ENCODE measurements around the gene G6PC3. TPM values are rescaled to one million over a fixed set of nuclear protein-coding genes. Genes with fewer than 3 reads are reported as not detected.

Gene G6PC3
- total and polyA plus RNA-seq, 12 donors: 51.2 to 254 (median 86.4) TPM

DNA sequence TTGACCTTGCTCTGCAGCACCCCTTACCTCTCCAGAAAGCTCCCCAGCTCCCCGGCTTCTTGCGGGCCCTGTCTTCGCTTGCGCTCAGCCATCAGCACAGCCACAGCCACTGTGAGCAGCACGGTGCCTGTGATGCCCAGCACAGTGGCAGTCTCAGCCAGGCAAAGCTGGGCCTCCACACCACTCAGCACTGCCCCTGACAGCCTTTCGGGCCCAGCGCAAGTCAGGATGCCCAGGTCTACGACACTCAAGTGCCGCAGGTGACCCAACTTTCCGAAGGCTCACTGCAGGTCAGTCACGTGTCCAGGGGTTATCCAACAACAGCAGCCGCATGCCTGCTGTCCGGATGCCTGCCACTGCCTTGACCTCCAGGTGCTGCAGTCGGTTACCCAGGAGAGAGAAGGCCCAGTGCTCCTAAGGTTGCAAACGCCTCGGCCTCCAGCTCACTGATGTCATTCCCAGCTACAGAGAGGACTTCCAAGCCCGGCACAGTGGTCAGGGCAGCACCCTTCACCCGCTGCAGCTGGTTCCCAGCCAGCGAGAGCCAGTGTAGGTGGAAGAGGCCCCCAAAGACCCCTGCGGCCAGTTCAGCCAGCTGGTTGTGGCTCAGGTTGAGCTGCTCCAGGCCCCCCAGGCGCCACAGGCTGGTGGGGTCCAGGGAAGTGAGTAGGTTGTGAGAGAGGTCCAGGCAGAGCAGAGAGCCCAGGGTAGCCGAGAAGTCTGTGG is 46.8 kb upstream of the G6PC3 start:
- Histone ChIP-seq H3K4me1 (replicated peaks in 1 of 2) (no peaks in the 10 kb centered on the region), H3K27ac (no peak overlapping the region), H3K9me3 (replicated peaks in 1 of 3) (no peaks in the 10 kb centered on the region), H3K27me3 (no peaks in the 10 kb centered on the region), H3K36me3 (replicated peaks in 1 of 2) (peaks cover 0 to 8% of the 10 kb centered on the region in 2 donors), H3K4me3 (no peak overlapping the region)
- intact Hi-C loops (cut with DNase I): no loop called here
- WGBS, 4 donors: 86 to 96% (median 88%) methylated on average over 14 to 22 of the region's 22 CpGs
- no peak for DNase-seq
- no peak for TF ChIP-seq POLR2A (IDR thresholded peaks at IDR 0.05)
- TF ChIP-seq, protein P1, sequence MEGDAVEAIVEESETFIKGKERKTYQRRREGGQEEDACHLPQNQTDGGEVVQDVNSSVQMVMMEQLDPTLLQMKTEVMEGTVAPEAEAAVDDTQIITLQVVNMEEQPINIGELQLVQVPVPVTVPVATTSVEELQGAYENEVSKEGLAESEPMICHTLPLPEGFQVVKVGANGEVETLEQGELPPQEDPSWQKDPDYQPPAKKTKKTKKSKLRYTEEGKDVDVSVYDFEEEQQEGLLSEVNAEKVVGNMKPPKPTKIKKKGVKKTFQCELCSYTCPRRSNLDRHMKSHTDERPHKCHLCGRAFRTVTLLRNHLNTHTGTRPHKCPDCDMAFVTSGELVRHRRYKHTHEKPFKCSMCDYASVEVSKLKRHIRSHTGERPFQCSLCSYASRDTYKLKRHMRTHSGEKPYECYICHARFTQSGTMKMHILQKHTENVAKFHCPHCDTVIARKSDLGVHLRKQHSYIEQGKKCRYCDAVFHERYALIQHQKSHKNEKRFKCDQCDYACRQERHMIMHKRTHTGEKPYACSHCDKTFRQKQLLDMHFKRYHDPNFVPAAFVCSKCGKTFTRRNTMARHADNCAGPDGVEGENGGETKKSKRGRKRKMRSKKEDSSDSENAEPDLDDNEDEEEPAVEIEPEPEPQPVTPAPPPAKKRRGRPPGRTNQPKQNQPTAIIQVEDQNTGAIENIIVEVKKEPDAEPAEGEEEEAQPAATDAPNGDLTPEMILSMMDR (IDR thresholded peaks at IDR 0.05): no peak

DNA sequence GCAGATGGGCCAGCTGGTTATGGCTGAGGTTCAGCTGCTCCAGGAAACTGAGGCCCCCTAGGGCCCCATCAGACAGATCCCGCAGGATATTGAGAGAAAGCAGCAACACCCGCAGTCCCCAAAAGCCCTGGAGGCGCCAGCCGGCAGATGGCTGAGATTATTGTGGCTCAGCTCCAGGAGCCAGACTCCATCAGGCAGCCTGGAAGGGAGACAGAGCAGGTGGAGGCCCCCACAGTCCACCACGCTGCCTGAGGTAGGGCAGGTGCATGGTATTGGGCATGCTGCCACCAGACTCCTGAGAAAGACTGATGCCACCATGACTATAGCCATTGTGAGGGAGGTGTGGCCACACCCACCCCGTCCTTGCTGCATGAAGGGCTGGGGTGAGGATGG is 46.3 kb upstream of the G6PC3 start:
- Histone ChIP-seq H3K4me1 (replicated peaks in 1 of 2) (no peaks in the 10 kb centered on the region), H3K27ac (no peak overlapping the region), H3K9me3 (replicated peaks in 1 of 3) (no peaks in the 10 kb centered on the region), H3K27me3 (no peaks in the 10 kb centered on the region), H3K4me3 (no peak overlapping the region), H3K36me3 (replicated peaks in 1 of 2) (peaks cover 0 to 8% of the 10 kb centered on the region in 2 donors)
- TF ChIP-seq POLR2A (IDR thresholded peaks at IDR 0.05): no peak
- TF ChIP-seq, protein P1 (IDR thresholded peaks at IDR 0.05): no peak
- 76 to 84% (median 84%) methylated on average over 6 of the region's 6 CpGs; no CpG with 5 or more reads in 1 of the 4 donors for WGBS, 4 donors
- intact Hi-C loops (cut with DNase I): no loop called here
- no peak for DNase-seq

DNA sequence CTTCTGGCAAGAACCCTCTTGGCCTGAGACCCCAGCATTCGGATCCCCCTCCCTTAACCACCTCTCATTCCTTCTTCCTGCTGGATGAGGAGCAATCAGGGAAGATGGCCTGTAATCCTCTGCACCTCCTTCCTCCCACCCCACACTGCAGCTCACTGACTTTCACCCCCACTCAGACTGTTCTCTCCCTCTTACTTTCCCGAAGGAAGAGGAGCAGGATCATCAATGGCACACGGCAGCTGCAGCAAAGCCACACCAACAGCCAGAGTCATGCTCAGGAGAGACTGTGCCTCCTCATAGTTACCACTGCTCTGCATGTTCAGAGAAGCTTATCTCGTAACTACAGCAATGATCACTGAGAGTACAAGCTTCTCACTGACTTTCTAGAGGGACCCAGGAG is 45.7 kb upstream of the G6PC3 start:
- intact Hi-C loops (cut with DNase I): no loop called here
- H3K4me1 ChIP-seq (replicated peaks in 1 of 2): no peaks in the 10 kb centered on the region
- TF ChIP-seq, protein P1 (IDR thresholded peaks at IDR 0.05): no peak
- TF ChIP-seq POLR2A (IDR thresholded peaks at IDR 0.05): no peak
- no peak for DNase-seq
- no peak overlapping the region for H3K27ac ChIP-seq
- H3K27me3 ChIP-seq: no peaks in the 10 kb centered on the region
- 83 to 89% (median 87%) methylated on average over 4 of the region's 4 CpGs for WGBS, 4 donors
- no peak overlapping the region for H3K4me3 ChIP-seq
- H3K9me3 ChIP-seq (replicated peaks in 1 of 3): no peaks in the 10 kb centered on the region
- H3K36me3 ChIP-seq (replicated peaks in 1 of 2): peaks cover 0 to 8% of the 10 kb centered on the region in 2 donors

DNA sequence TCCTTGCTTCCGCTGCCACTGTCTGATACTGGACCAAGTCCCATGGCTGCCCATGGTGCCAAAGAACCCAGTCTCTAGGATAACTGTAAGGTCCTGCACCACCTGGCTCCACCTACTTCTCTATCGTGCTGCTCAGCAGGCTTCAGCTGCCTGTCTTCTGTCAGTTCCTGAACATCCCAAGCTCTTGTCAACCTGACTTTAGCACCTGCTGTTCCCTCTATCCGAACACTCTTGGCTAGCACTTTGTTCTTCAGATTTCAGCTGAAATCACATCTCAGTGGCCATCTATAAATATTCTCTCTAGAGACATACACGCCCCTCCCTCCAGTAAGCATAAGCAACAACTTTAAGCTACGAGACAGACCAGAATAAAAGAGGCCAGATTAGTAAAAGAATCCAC is 40.8 kb upstream of the G6PC3 start:
- H3K27me3 ChIP-seq: no peaks in the 10 kb centered on the region
- peaks cover 0 to 5% of the 10 kb centered on the region in 2 donors for H3K36me3 ChIP-seq (replicated peaks in 1 of 2)
- no peak overlapping the region for H3K27ac ChIP-seq
- 86 to 92% (median 90%) methylated on average over 5 of the region's 5 CpGs for WGBS, 4 donors
- intact Hi-C loops (cut with DNase I): no loop called here
- TF ChIP-seq, protein P1 (IDR thresholded peaks at IDR 0.05): no peak
- no peak for TF ChIP-seq POLR2A (IDR thresholded peaks at IDR 0.05)
- no peaks in the 10 kb centered on the region for H3K9me3 ChIP-seq (replicated peaks in 1 of 3)
- no peaks in the 10 kb centered on the region for H3K4me1 ChIP-seq (replicated peaks in 1 of 2)
- no peak overlapping the region for H3K4me3 ChIP-seq
- no peak for DNase-seq
